GM12878 (cell line): Measurements from ENCODE around the gene MDGA2.
"Not testable (repeated sequence)": the region's sequence is repeated elsewhere in the genome, so short reads cannot be mapped to it uniquely, and the experiment has no call there.

Experiments used
- CTCF ChIP-seq, 3 experiments: IDR thresholded peaks in 2 of 3; conservative IDR thresholded peaks in 1 of 3; 2 replicates each; pipeline ENCODE4 v1.5.1; 2011; ENCODE audit warnings: low read depth in 3 of 3, low read length in 3 of 3, mild to moderate bottlenecking in 3 of 3, control low read depth in 2 of 3, moderate library complexity in 2 of 3, inconsistent platforms in 1 of 3, mixed read lengths in 1 of 3; ENCODE audit not compliant: control insufficient read depth in 2 of 3, insufficient read depth in 1 of 3; ENCODE audit errors: extremely low read depth in 1 of 3
- E2F8 ChIP-seq: fragments of 450-650 bp; IDR thresholded peaks from 2 replicates; pipeline ENCODE4 v1.6.1; 2018; ENCODE audit warnings: mild to moderate bottlenecking, low read depth, moderate library complexity; ENCODE audit not compliant: partially characterized antibody
- EP300 ChIP-seq, 2 experiments: fragments of 150-350 bp in 1 of 2; IDR thresholded peaks; 2 replicates each; pipeline ENCODE4 v1.6.1; 2011 to 2012; ENCODE audit warnings: low read depth in 2 of 2, low read length in 2 of 2, borderline replicate concordance in 1 of 2, improper control_type of control experiment in 1 of 2, inconsistent platforms in 1 of 2; ENCODE audit not compliant: control insufficient read depth in 1 of 2
- KDM1A ChIP-seq: fragments of 200-600 bp; sonication (generic); IDR thresholded peaks from 2 replicates; pipeline ENCODE4 v1.6.1; 2016; ENCODE audit warnings: borderline replicate concordance
- LARP7 ChIP-seq: fragments of 450-650 bp; IDR thresholded peaks from 2 replicates; pipeline ENCODE4 v1.6.1; 2017; ENCODE audit warnings: mild to moderate bottlenecking
- SIN3A ChIP-seq: IDR thresholded peaks from 2 replicates; pipeline ENCODE4 v1.6.1; 2012; ENCODE audit warnings: low read depth, low read length, improper control_type of control experiment
- SMC3 ChIP-seq: IDR thresholded peaks from 2 replicates; pipeline ENCODE4 v1.6.1; 2011; ENCODE audit warnings: low read length, improper control_type of control experiment, borderline replicate concordance
- SUPT20H ChIP-seq: IDR thresholded peaks from 2 replicates; pipeline ENCODE4 v1.6.1; 2011; ENCODE audit warnings: low read depth, mild to moderate bottlenecking, low read length, moderate library complexity, borderline replicate concordance; ENCODE audit not compliant: control insufficient read depth
- SUZ12 ChIP-seq: fragments of 200-600 bp; sonication (generic); IDR thresholded peaks from one replicate; pipeline ENCODE4 v1.6.1; 2018; ENCODE audit warnings: antibody characterized with exemption, mild to moderate bottlenecking; ENCODE audit not compliant: unreplicated experiment
- TARDBP ChIP-seq: IDR thresholded peaks from 2 replicates; pipeline ENCODE4 v1.6.1; 2016; ENCODE audit warnings: borderline replicate concordance
- TCF7 ChIP-seq: IDR thresholded peaks from 2 replicates; pipeline ENCODE4 v1.6.1; 2014; ENCODE audit warnings: antibody characterized with exemption, borderline replicate concordance
- TF ChIP-seq, protein P1 (sequence below): fragments of 450-650 bp; IDR thresholded peaks from 2 replicates; pipeline ENCODE4 v1.6.1; 2017; ENCODE audit warnings: antibody characterized with exemption, mild to moderate bottlenecking, moderate library complexity

GRCh38 chr14:47192203-47192602, 483.2 kb downstream of the MDGA2 start:
- TF ChIP-seq SUZ12; EP300 (IDR thresholded peaks at IDR 0.05; ENCODE audit: borderline replicate concordance in 1 of 2, control insufficient read depth in 1 of 2, low read depth in 2 of 2, low read length in 2 of 2); KDM1A; CTCF (IDR thresholded peaks at IDR 0.05 in 2 of 3, conservative IDR thresholded peaks at IDR 0.05 in 1 of 3; ENCODE audit: control insufficient read depth in 2 of 3, extremely low read depth in 1 of 3, insufficient read depth in 1 of 3, low read depth in 3 of 3, low read length in 3 of 3); LARP7; SMC3; SUPT20H; TARDBP; SIN3A; E2F8; TCF7: not testable (repeated sequence)
- TF ChIP-seq, protein P1, sequence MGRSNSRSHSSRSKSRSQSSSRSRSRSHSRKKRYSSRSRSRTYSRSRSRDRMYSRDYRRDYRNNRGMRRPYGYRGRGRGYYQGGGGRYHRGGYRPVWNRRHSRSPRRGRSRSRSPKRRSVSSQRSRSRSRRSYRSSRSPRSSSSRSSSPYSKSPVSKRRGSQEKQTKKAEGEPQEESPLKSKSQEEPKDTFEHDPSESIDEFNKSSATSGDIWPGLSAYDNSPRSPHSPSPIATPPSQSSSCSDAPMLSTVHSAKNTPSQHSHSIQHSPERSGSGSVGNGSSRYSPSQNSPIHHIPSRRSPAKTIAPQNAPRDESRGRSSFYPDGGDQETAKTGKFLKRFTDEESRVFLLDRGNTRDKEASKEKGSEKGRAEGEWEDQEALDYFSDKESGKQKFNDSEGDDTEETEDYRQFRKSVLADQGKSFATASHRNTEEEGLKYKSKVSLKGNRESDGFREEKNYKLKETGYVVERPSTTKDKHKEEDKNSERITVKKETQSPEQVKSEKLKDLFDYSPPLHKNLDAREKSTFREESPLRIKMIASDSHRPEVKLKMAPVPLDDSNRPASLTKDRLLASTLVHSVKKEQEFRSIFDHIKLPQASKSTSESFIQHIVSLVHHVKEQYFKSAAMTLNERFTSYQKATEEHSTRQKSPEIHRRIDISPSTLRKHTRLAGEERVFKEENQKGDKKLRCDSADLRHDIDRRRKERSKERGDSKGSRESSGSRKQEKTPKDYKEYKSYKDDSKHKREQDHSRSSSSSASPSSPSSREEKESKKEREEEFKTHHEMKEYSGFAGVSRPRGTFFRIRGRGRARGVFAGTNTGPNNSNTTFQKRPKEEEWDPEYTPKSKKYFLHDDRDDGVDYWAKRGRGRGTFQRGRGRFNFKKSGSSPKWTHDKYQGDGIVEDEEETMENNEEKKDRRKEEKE, result not testable (repeated sequence)
